GM19455 (cell line): ENCODE measurements around the gene CEP41.

ENCODE experiments used
- ATAC-seq: cut with Tn5 transposase; IDR thresholded peaks from one replicate; pipeline ENCODE4 v1.9.1; 2021; ENCODE audit not compliant: unreplicated experiment

CEP41 gene

GRCh38 chr7:130372402-130373165 is 68.2 kb downstream of the CEP41 start:
- ATAC-seq = no peak

GRCh38 chr7:130371046-130371445 is 69.8 kb downstream of the CEP41 start:
- ATAC-seq = no peak

- no peak for ATAC-seq
Observed at GRCh38 chr7:130369831-130370550, 70.8 kb downstream of the CEP41 start.

- ATAC-seq = no peak
Observed at GRCh38 chr7:130369110-130369711, 71.6 kb downstream of the CEP41 start.

- no peak for ATAC-seq
Observed at GRCh38 chr7:130367836-130368746, 72.7 kb downstream of the CEP41 start.

- ATAC-seq = no peak
Observed at GRCh38 chr7:130367088-130367755, 73.6 kb downstream of the CEP41 start.

- ATAC-seq = no peak
Observed at GRCh38 chr7:130366564-130366963, 74.3 kb downstream of the CEP41 start.

GRCh38 chr7:130365511-130366441 is 75.0 kb downstream of the CEP41 start:
- no peak for ATAC-seq

- no peak for ATAC-seq
Observed at GRCh38 chr7:130365088-130365487, 75.7 kb downstream of the CEP41 start.

- ATAC-seq = no peak
Observed at GRCh38 chr7:130364451-130364850, 76.4 kb downstream of the CEP41 start.

GRCh38 chr7:130363026-130363847 is 77.6 kb downstream of the CEP41 start:
- no peak for ATAC-seq

GRCh38 chr7:130362251-130362816 is 78.5 kb downstream of the CEP41 start:
- no peak for ATAC-seq

- ATAC-seq = no peak
Observed at GRCh38 chr7:130361681-130362080, 79.1 kb downstream of the CEP41 start.

GRCh38 chr7:130360518-130360917 is 80.3 kb downstream of the CEP41 start:
- no peak for ATAC-seq

- ATAC-seq = no peak
Observed at GRCh38 chr7:130359276-130359857, 81.4 kb downstream of the CEP41 start.

GRCh38 chr7:130358471-130358870 is 82.3 kb downstream of the CEP41 start:
- ATAC-seq = no peak

GRCh38 chr7:130356876-130357611 is 83.8 kb downstream of the CEP41 start:
- ATAC-seq = no peak
